DMS114 treated with DMSO at 0.1 percent for 48 hours (cell line): ENCODE measurements around the gene EEF1E1.

Experiments used
- DNase-seq: peaks from one replicate; lab custom pipeline; 2025; ENCODE audit not compliant: unreplicated experiment; lab: John Stamatoyannopoulos, UW

The EEF1E1 gene

DNA sequence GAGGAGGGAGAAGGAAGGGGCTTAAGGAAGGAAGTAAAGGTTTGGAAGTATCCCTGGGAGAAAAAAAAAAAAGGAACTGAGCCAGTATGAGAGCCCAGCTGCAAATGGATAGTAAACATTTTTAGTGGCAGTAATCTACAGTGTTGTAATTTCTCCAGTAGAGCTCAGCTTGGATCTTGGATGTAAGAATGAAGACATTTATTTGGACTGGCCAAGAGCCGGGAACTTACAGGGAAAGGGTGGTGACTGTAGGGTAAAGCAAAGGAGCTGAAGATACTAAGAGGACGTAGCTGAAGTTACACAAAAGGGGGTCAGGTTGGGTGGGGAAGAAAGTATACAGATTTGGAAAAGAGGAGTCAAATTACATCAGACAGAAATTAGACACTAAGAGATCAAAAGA lies 13.5 kb downstream of the EEF1E1 start:
- DNase-seq = no peak

DNA sequence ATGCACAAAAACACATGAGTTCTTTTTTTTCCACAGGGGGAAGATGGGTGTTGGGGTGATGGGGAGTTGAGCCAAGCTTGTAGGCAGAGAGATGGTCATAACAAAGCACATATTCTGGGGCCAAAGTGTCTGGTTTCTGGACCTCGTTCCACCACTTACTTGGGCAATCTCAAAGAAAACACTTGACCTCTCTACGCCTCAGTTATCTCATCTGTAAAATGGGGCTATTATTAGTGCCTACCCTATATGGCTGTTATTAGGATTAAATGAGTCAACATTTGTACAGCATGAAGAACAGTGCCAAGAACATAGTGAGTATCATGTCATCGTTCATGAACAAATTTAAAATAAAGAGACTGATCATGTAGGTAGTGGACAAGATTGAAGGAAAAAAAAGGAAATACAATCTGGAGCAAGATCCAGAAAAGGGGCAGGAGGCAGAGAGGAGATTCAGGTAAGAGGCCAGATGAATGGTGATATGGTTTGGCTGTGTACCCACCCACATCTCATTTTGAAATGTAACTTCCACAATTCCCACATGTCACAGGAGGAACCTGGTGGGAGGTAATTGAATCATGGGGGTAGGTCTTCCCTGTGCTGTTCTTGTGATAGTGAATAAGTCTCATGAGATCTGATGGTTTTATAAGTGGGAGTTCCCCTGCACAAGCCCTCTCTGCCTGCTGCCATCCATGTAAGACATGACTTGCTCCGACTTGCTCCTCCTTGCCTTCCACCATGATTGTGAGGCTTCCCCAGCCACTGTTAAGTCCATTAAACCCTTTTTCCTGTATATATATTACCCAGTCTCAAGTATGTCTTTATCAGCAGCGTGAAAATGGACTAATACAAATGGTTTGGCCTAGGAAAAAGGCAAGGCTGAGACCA lies 14.2 kb downstream of the EEF1E1 start:
- no peak for DNase-seq

DNA sequence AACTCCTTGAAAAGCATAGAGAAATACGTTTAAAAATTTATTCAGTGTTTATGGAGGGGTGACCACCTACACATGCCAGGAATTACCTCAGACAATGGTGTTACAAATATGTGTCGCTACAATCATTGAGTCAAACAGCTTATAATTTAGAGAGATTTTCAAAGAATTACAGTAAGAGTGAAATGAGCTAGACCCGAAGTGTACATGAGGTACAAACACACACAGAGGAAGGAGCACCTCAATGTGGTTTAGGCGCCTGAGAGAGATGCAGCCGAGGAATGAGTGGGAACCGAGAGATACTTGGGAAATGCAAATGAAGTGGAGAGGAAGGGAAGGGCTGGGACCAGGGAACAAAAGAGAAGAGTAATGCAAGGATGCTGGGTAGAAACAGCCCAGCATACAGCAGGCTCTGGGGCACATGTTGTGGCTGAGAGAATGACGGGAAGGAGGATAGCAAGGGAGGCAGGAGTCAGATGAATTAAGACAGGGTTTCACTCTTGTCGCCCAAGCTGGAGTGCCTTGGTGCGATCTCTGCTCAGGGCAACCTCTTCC lies 15.5 kb downstream of the EEF1E1 start:
- no peak for DNase-seq

DNA sequence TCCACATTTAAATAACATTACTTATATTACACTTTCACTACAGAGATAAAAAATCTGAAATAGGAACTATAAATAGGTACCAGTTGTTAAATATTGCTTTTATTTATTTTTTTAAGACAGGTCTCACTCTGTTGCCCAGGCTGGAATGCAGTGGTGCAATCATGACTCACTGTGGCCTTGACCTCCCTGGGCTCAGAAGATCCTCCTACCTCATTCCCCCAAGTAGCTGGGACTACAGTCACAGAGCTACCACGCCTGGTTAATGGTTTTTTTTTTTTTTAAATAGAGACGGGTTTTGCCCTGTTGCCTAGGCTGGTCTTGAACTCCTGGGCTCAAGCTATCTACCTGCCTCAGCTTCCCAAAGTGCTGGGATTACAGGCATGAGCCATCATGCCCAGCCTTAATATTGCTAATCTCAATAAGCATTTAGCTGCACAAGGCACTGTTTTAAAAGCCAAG lies 17.3 kb downstream of the EEF1E1 start:
- no peak for DNase-seq

DNA sequence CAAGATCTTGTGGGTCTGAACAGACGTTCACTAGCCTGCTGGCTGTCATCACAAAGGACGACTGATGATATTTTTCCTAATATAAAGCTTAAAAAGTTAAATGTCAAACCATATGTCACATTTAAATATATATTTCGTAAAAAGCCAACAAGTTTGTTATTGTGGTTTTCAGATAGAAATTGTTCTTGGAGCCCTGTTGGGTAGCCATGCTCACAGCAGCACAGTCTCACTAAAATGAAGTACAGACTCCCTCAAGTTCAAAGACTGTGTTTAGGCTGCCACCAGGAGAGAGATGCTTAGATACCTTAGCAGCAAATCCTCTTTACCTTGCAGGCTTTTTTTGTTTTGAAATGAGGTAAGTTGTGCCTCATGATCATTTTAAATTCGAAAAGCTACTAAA lies 17.8 kb downstream of the EEF1E1 start:
- no peak for DNase-seq

DNA sequence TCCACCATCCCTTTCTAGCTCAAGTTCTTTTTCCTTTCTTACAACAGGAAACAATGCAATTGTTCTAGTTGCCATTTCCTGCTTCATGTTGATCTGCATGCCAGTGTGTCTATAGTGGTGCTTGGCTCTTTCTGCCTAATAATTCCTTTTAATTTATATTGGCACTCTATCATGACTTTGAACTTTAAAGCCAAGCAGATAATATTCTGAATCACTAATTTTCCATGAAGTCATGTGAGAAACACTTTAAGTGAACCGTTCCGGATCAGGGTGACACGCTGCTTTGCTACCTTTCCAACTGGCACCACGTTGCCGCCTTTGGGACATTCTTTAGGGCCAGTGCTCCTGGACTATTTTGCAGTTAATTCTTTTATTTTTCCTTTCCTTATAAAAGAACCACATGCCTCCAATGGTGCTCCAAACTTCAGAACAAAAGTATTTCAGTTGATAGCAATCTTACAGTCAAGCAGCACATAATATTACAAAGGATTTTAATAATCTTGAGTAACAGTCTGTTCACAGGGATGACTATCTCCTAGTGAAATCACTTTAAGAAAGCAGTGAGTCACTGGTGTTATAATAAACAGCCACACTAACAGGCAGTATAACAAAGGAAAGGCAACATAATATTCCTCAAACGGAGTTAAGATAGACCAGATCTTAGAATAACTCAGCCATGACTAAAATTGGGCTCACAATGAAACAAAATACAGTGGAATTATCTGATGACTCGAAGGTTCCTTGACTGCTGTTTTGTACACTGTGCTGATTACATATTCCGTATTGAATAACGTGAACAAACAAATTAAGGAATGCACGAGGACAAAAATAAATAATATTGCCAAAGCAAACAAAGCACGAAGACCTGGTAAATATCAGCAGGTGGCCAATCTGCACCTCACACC lies 19.1 kb downstream of the EEF1E1 start:
- DNase-seq = no peak

DNA sequence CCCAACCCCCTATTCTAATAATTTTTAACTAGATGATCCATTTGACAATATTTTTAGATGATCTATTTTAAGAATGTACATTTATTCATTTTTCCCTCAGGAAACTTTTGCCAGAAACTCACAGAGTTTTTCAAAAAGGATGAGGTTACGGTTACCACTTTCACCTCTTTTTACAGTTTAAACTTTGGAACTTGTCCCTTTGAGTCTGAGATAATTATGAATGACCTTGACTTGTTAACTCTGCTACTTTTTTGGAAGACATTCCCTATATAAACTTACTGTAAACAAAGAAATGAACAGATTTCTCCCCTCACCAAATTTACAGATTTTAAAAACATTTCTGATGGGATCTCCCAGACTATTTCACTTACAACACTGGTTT lies 19.8 kb downstream of the EEF1E1 start:
- DNase-seq = no peak

DNA sequence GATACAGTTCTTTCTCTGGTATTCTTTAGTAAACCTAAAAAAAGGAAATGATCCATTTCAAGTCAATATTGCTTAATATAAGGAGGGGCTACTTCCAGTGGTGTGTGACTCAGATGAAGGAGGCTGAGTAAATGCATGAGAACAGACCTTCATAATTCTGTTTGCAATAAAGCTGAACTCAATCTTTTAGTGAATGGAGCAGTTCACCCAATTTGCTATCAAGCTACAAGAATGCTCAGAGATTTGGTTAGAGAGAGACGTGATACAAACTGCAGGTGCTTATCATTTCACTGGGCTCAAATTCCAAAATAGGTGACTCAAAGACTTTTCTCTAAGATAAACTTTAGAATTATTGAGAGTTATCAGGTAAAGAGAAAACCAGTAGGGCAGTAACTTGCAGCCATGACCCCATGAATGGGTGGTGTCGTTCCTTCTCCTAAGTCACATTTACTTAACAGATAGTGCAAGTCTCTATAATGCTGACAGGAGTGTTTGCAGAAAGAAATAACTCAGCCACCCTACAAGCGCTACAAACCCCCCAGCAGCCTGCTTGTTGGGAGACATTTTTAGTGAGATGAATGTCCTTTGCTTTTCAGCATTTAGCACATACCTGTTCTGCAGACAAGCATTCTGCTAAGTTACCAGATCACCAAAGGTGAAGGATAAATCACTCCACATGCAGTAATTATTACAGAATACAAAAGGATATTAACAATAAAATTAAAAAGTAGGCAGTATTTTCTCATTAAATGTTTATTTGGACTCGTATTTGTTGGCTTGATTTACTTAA lies 21.8 kb downstream of the EEF1E1 start:
- DNase-seq = no peak

DNA sequence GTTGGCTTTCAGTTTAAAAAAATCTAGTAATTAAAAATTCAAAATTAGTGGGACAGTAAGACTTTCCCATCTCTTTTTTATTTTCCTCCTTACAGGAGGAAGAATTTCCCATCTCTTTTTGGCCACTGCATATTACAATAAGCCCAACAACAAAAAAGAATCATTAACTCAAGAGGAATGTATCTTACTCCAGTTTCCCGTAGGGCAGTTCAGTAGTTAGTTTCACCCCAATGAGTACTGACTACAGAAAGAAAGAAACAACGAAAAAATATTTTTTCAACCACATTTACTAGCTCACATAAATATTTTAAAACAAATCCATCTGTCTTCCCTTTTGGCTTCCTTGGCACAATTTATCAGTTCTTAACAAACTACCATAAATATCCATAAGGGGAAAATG lies 23.2 kb downstream of the EEF1E1 start:
- DNase-seq = no peak

DNA sequence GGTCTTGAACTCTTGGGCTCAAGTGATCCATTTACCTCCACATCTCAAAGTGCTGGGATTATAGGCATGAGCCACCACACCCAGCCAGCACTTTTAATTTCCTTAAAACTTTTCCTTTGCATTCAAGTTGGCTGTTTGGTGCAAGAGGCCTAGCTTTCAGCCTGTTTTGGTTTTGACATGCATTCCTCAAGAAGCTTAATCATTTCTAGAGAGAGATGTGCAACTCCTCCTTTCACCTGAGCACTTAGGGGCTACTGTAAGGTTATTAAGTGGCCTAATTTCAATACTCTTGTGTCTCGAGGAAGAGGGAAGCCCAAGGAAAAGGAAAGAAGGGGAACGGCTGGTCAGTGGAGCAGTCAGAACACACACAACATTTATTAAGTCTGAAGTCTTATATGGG lies 24.4 kb downstream of the EEF1E1 start:
- DNase-seq = no peak

DNA sequence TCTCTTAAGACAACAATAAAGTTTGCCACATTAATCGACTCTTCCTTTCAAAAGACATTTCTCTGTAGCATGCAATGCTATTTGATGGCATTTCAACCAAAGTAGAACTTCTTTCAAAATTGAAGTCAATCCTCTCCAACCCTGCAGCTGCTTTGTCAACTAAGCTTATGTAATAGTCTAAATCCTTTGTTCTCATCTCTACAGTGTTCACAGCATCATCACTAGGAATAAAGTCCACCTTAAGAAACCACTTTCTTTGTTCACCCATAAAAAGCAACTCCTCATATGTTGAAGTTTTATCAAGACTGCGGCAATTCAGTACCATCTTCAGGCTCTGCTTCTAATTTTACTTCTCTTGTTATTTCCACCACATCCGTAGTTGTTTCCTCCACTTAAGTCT lies 26.6 kb downstream of the EEF1E1 start:
- no peak for DNase-seq

DNA sequence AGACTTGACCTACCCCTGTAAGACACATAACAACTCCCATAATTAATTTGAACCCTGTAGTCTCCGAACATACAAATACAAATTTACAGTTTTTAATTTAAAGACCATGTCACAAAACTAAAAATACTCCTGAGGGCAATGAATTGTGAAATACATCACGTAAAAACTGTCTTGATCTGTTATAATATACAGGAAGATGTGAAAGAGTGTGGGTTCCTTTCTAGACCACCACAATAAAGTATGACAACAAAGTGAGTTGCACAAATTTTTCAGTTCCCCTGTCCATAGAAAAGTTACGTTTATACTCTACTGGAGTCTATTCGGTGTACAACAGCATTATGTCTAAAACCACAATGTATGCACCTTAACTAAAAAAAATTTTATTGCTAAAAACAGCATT lies 27.2 kb downstream of the EEF1E1 start:
- DNase-seq = no peak

DNA sequence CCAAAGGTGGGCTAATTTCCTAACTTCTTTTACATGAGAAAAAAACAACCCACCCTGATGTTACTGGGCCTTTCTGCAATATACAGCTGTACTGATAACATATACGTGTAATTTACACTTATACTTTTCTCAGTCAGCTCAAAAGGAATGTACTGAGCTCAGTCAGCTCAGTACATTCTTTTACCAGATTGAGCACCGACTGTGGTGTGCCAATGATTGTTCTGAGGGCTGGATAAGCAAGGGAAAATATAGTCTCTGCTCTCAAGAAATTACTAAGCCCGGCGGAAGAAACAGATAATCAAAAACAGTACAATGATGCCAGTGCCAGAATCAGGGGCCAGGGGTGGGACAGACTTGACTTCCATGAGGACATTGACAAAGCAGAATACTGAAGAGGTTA lies 28.1 kb downstream of the EEF1E1 start:
- no peak for DNase-seq

DNA sequence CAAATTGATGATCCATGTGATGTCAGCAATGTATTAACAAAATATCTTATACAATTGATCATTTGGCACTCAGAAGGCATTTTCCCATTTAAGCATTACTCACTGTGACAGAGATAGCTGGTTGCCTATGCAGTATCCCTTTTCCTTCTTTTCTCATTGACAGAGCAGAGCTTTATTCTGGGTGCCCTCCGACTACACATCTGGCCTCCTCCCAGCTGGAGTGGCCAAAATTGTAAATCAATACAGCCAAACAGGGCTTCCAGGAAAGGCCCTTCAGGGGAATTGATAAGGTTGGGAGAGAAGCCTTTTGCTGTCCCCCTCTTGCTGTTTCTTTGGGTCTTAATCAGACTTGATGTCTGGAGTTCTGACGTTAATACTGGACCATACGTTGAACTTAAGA lies 28.6 kb downstream of the EEF1E1 start:
- no peak for DNase-seq

DNA sequence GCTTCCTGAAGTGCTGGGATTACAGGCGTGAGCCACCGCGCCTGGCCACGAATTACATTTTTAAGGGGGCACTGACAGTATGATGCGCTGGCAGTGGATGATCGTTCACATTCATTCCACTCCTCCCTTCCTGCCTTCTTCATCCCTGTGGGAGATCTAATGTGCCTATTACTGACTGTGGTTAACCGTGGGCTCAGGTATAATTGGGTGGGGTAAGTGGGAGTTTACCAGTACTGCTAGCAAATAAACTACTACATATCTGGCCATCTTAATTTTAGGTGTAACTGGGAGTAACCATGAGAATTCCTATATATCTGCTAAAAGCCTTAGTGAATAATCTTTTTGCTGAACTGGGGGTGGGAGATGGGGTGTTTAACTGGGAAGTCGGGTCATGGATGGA lies 31.6 kb downstream of the EEF1E1 start:
- no peak for DNase-seq

DNA sequence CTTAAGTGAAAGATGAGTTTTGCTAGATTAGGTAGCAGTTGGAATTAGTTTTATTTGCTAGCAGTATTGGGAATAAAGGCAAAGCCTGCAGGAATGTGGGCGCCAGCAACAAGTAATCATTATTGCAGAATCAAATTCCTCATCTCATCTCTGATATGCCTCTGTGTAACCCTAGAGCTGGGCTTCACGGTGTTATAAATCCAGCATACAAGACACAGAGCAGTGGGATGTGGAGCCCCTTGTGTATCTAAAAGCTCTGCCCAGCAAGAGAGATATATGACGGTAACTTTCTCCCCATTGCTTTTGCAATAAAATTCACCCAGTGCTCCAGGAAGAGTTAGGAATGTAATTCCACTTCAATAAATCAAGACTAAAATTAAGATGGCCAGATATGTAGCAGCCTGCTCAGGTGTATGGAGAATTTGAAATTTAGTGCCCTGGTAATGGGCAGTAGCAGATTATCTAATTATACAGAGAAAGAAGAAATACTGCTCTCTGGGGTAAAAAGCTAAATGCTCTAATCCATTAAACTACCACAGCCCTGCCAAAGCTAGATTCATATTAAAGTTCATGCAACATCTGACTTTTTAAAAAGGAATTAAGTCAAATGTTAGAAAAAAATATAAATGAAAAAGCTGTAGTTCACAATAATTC lies 32.6 kb downstream of the EEF1E1 start:
- no peak for DNase-seq

DNA sequence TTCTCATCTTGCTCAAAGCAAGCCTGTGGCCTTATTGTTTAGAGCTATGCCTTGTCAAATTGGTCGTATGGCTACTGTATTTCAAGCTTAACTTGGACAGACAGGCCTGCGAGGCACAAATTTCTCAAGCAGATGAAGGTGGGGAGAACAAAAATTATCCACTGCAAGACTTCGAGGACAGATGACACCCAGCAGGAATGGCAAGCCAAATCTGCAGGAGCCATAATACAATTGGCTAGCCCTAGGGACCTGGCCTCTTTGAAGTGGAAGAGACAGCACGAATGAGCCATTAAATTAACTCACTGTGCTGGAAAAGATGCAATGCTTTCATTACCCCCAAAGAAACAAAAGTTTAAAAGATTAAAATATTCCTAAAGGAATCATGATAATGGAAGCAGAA lies 33.2 kb downstream of the EEF1E1 start:
- no peak for DNase-seq

DNA sequence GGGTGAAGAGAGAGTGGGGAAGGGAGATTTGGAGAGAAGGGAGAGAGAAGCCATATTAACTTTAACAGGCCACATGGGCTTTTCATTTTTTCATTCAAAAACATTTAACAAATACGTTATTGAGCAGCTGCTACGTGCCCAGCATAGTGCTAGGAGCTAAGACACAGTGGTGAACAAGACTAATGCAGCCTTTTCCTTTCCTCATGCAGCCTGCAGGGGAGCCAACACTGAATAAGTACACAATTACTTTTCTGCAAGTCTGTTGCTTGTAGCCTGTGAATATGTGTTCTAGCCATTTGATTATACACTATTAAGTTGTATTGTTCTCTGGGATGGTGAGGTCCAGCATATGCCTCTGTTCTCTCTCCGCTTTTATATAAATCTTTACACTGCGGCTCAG lies 36.2 kb downstream of the EEF1E1 start:
- peak; percentile 12 for DNase-seq

DNA sequence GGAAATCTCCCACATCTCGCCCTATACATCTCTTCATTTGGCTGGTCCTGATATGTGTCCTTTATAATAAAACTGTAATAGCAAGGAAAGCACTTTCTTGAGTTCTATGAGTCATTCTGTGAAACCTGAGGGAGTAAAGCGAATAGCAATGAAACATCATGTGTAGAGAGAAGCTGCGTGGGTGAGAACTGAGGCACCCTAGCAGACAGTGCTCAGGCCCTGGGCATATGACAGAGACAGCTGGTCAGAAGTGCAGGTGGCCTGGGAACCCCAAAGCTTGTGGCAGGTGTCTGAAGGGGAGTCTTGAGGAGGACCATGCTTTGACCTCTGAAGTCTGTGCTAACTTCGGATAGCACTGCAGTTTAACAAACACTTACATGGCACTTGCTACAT lies 36.8 kb downstream of the EEF1E1 start:
- no peak for DNase-seq
